UCSD-AML1 (cell line): ENCODE measurements around the gene TPSG1.
"Not testable (repeated sequence)": the region's sequence is repeated elsewhere in the genome, so short reads cannot be mapped to it uniquely, and the experiment has no call there.

Experiments
- DNase-seq: peaks from one replicate; lab custom pipeline; 2025; ENCODE audit not compliant: unreplicated experiment; lab: John Stamatoyannopoulos, UW

Gene TPSG1

GRCh38 chr16:1257561-1258224, 32.6 kb upstream of the TPSG1 start:
- no peak for DNase-seq

- no peak for DNase-seq
Measured at GRCh38 chr16:1256874-1257322, 31.8 kb upstream of the TPSG1 start.

GRCh38 chr16:1256296-1256873, 31.3 kb upstream of the TPSG1 start:
- not testable (repeated sequence) for DNase-seq

- DNase-seq: not testable (repeated sequence)
Measured at GRCh38 chr16:1255276-1256122, 30.4 kb upstream of the TPSG1 start, which contains the start of gene TPSD1. Gene TPSD1 (plus strand): TSS chr16:1256069. CDS start chr16:1256281, 212 bp downstream.

GRCh38 chr16:1254821-1255220, 29.8 kb upstream of the TPSG1 start:
- DNase-seq: not testable (repeated sequence)

DNA sequence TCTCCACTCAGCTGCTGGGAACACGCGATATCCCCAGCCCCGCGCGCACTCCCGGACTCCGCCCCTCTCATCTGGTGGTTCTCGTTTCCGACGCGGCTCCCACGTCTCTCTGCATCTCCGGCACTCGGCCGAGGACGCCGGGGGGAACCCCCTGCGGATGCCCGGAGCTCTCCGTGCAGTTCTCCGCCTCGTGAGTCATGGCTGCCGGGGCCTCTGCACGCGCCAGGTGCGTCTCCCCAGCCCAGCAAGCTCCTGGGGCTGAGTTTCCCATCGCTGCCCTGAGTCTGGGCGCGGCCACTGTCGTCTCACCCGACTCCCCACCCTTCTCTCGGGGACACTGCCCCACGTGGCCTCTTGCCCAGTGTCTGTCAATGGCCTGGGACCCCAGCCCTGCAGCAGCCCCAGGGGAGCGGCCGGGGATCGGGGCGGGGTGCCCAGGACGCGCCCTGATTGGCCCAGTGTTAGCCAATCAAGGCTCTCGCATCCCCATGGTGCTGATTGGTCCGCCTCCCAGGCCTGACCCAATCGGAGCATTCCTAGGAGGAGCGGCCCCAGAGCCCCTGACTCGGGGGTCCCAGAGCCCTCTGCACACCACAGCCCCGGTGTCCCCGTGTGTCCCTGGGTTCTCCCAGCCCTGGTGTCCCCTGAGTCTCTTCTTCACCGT, 28.8 kb upstream of the TPSG1 start:
- not testable (repeated sequence) for DNase-seq

GRCh38 chr16:1249031-1249755, 24.1 kb upstream of the TPSG1 start:
- DNase-seq: not testable (repeated sequence)

- DNase-seq: not testable (repeated sequence)
Measured at GRCh38 chr16:1247903-1248537, 23.0 kb upstream of the TPSG1 start.

DNA sequence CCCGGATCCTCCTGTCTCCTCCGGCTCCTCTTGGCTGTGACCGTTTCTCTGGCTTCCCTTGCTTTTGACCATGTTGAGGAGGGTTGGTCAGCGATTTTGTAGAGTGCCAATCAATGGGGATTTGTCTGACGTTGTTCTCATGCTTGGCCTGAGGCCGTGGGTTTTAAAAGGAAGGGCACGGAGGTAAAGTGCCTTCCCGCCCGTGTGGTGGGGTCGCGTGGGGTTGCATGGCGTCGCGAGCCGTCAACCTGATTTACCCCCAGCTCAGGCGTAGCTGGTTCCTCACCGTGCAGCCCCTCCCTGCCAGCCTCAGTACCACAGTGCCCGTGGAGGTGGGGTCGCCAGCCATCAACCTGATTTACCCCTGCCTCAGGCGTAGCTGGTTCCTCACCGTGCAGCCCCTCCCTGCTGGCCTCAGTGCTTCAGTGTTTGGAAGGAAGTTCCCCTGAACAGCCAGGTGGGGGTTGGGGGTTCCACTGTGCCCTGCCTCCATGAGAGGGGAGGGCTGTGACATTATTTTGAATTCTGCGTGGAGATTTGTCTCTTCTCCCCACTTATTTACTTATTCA, 20.5 kb upstream of the TPSG1 start:
- peak; percentile 48 for DNase-seq

- peak; percentile 81 for DNase-seq
Measured at GRCh38 chr16:1244881-1245280, 19.8 kb upstream of the TPSG1 start.

DNA sequence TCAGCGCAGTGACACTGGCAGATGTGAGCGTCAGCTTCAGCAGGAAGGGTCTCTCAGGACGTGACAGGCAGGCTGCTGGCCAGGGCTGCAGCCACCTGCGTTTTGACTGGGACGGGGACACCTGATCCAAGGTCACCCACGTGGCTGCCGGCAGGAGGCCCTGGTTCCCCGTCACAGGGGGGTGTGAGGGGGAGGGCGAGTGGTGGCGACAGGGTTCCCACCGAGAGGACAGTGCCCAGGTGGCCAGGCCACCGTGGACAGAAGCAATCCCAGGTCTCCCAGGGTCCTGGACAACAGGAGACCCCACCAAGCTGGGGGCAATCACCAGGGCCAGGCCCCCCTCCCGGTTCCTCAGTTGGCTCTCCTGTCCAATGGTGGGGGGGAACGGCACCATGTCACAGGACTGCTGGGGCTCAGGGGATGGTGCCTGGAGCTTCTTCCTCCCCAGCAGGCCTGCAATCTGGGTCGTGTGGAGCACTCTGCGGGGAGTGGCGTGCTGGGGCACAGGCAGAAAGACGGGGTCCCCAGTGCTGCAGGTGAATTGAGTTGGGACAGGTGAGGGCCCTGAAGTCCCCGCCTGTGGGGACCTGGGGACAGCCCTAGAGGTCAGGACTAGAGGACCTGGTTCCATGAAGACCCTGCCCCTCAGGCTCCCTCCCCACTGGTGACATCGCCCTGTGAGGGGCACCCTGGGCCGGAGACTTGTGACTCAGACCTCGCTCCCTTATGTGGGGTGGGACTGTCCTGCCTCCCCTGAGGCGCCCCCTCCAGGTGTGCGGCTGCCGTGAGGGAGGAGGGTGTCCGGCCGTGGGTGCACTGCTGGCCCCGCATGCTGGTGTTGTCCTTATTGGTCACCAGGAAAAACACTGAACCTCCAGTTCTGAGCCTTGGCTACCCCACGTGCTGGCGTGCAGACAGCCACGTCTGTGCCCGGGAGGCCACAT, 19.1 kb upstream of the TPSG1 start:
- not testable (repeated sequence) for DNase-seq

GRCh38 chr16:1243363-1243762, 18.3 kb upstream of the TPSG1 start:
- not testable (repeated sequence) for DNase-seq

DNA sequence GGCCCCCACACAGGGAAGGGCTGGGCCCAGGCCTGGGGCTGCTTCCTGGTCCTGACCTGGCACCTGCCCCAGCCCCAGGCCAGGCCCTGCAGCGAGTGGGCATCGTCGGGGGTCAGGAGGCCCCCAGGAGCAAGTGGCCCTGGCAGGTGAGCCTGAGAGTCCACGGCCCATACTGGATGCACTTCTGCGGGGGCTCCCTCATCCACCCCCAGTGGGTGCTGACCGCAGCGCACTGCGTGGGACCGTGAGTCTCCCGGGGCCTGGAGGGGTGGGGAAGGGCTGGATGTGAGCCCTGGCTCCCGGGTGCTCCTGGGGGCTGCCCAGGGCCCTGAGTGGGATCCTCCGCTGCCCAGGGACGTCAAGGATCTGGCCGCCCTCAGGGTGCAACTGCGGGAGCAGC, 16.0 kb upstream of the TPSG1 start:
- DNase-seq: not testable (repeated sequence)

- DNase-seq: not testable (repeated sequence)
Measured at GRCh38 chr16:1240436-1240835, 15.4 kb upstream of the TPSG1 start, which contains the start of gene TPSAB1. Gene TPSAB1 (plus strand): TSS chr16:1240705. CDS start chr16:1240939, 234 bp downstream.

DNA sequence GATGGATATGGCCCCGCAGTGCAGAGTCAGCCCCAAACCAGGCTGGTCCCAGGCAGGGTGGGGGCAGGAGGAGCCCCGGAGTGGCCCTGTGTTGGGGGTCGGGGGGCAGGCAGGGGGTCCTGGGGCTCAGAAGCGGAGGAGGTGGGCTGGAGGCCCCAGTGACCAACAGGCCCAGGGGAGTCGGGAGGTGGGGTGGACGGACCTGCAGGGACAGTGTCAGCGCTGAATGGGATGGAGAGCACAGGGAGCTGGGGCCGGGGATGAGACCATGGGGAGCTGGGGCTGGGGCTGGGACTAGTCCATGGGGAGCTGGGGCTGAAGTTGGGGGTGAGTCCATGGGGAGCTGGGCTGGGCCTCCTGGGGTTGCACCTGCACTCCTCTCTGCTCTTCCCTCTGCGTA, 14.5 kb upstream of the TPSG1 start:
- DNase-seq: not testable (repeated sequence)

DNA sequence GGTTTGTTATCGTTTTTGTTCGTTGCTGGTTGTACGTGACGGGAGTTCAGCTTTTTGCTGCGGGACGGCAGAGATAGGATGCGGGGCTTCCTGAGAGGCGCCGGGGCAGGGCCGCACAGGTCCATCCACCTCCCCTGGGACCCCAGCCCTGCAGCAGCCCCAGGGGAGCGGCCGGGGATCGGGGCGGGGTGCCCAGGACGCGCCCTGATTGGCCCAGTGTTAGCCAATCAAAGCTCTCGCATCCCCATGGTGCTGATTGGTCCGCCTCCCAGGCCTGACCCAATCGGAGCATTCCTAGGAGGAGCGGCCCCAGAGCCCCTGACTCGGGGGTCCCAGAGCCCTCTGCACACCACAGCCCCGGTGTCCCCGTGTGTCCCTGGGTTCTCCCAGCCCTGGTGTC, 13.8 kb upstream of the TPSG1 start:
- DNase-seq: not testable (repeated sequence)

- DNase-seq: no peak
Measured at GRCh38 chr16:1237990-1238389, 12.9 kb upstream of the TPSG1 start.

DNA sequence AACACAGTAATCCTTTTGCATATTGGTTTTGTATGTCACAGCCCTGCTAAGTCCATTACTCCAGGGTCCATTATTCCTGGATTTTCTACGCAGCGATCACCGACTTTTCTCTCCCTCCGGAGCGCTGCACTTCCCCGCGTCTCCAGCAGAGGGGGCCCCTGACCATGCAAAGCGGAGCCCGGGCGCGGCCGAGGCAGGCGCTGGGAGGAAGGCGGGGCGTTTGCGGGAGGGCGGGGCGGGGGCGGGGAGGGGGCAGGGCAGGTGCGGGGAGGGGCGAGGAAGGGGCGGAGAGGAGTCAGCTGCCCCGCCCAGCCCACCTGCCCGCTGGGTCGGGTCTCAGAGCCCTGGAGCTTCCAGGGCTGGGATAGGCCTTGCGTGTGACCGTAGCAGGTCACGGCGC, 11.6 kb upstream of the TPSG1 start:
- DNase-seq: not testable (repeated sequence)
